Body of pancreas (tissue), 4 donors: ENCODE results near the gene TGFBR3. TPM values are rescaled to one million over a fixed set of nuclear protein-coding genes. Genes with fewer than 3 reads are reported as not detected.

ENCODE experiments used
- ATAC-seq: fragments of 150-250 bp; one replicate; pipeline ENCODE4 v1.9.1; 2016
- DNase-seq, 4 donors: peaks; one replicate each; pipeline ENCODE4 v3.0.0-alpha.2; 2019
- H3K27ac ChIP-seq, 4 donors: fragments of 200-600 bp; sonication (generic); 1 replicate in 3 of 4; 2 replicates in 1 of 4; pipeline versions ENCODE4 v1.5.1 to v1.6.1; 2016 to 2019; ENCODE audit warnings: mild to moderate bottlenecking in 1 of 4, mixed read lengths in 1 of 4, moderate library complexity in 1 of 4
- H3K27me3 ChIP-seq, 2 donors: fragments of 200-600 bp; sonication (generic); one replicate each; pipeline ENCODE4 v1.6.0; 2016; ENCODE audit warnings: mild to moderate bottlenecking in 1 of 2
- H3K36me3 ChIP-seq, 2 donors: fragments of 200-600 bp; sonication (generic); replicated peaks in 1 of 2; 2 replicates each; pipeline ENCODE4 v1.5.1; 2016; ENCODE audit warnings: low read depth in 2 of 2; ENCODE audit not compliant: insufficient read depth in 1 of 2
- H3K4me1 ChIP-seq: fragments of 200-600 bp; sonication (generic); one replicate; pipeline ENCODE4 v1.6.0; 2016
- H3K4me3 ChIP-seq, 2 donors: fragments of 200-600 bp; sonication (generic); 1 replicate in 1 of 2; 2 replicates in 1 of 2; pipeline ENCODE4 v1.5.1; 2016 to 2019
- H3K9me3 ChIP-seq, 3 donors: fragments of 200-600 bp; sonication (generic); 1 replicate in 2 of 3; 2 replicates in 1 of 3; pipeline ENCODE4 v1.5.1; 2016
- CTCF ChIP-seq, 7 experiments: fragments of 450-650 bp in 4 of 7; fragments of 200-600 bp in 3 of 7; sonication (generic) in 3 of 7; IDR thresholded peaks; one replicate each; pipeline ENCODE4 v1.5.1; 2016 to 2019; ENCODE audit warnings: antibody characterized with exemption in 7 of 7
- POLR2A ChIP-seq, 3 donors: fragments of 450-650 bp; IDR thresholded peaks; one replicate each; pipeline ENCODE4 v1.6.1; 2016; ENCODE audit warnings: antibody characterized with exemption in 3 of 3, mild to moderate bottlenecking in 2 of 3
- WGBS, 2 donors: methylation state at CpG; one replicate each; pipeline ENCODE4 v1.1.5; 2017; 5-methylcytosine and 5-hydroxymethylcytosine counted together
- intact Hi-C: fragments of 100-400 bp; cut with DNase I; formaldehyde crosslinking; loops from one replicate; pipeline ENCODE4 v1.15.1; 2023
- total RNA-seq, 2 donors: library from RNA; depleted of rRNA; stranded (reverse); fragments of >200 nt; gene quantifications; one replicate each; pipeline ENCODE4 v1.1.0, GENCODE V29; 2016

The TGFBR3 gene
- total RNA-seq, 2 donors from 2014 or later, result 52.4 to 63.6 TPM

- ATAC-seq (no peak), DNase-seq (peak in 2 of 4 donors; percentile 30 to 52)
- Histone ChIP-seq H3K4me3 (no peak overlapping the region), H3K9me3 (no peaks in the 10 kb centered on the region), H3K36me3 (no peaks in the 10 kb centered on the region), H3K27ac (peak overlapping the region in 1 of 4 donors; percentile 24), H3K27me3 (no peaks in the 10 kb centered on the region), H3K4me1 (peaks cover 39% of the 10 kb centered on the region)
- TF ChIP-seq CTCF (IDR thresholded peaks at IDR 0.05), result no peak
- no peak for TF ChIP-seq POLR2A (IDR thresholded peaks at IDR 0.05)
- 72 to 73% methylated on average over 5 of the region's 5 CpGs for WGBS, 2 donors
- intact Hi-C loops, result no loop called here
Measured at GRCh38 chr1:91799159-91799558, 86.8 kb downstream of the TGFBR3 start.

- WGBS, 2 donors, result 38 to 44% methylated on average over 2 of the region's 2 CpGs
- H3K27me3 ChIP-seq, result no peaks in the 10 kb centered on the region
- ATAC-seq (no peak), DNase-seq (no peak)
- H3K27ac ChIP-seq, result peak overlapping the region in 1 of 4 donors; percentile 24
- TF ChIP-seq POLR2A (IDR thresholded peaks at IDR 0.05) (no peak), CTCF (IDR thresholded peaks at IDR 0.05) (no peak)
- H3K4me1 ChIP-seq, result peaks cover 34% of the 10 kb centered on the region
- H3K36me3 ChIP-seq, result no peaks in the 10 kb centered on the region
- no peak overlapping the region for H3K4me3 ChIP-seq
- H3K9me3 ChIP-seq, result no peaks in the 10 kb centered on the region
- intact Hi-C loops, result no loop called here
Measured at GRCh38 chr1:91798740-91799139, 87.2 kb downstream of the TGFBR3 start.

- TF ChIP-seq POLR2A (IDR thresholded peaks at IDR 0.05) (no peak), CTCF (IDR thresholded peaks at IDR 0.05) (no peak)
- Histone ChIP-seq H3K27me3 (no peaks in the 10 kb centered on the region), H3K27ac (no peak overlapping the region), H3K9me3 (no peaks in the 10 kb centered on the region), H3K4me1 (peaks cover 29% of the 10 kb centered on the region), H3K4me3 (no peak overlapping the region), H3K36me3 (no peaks in the 10 kb centered on the region)
- DNase-seq, result no peak
- ATAC-seq, result no peak
- intact Hi-C loops, result no loop called here
- 85 to 89% methylated on average over 5 of the region's 5 CpGs for WGBS, 2 donors
Measured at GRCh38 chr1:91798241-91798648, 87.7 kb downstream of the TGFBR3 start.

GRCh38 chr1:91797164-91797563, 88.8 kb downstream of the TGFBR3 start:
- intact Hi-C loops, result no loop called here
- TF ChIP-seq CTCF (IDR thresholded peaks at IDR 0.05) (no peak), POLR2A (IDR thresholded peaks at IDR 0.05) (no peak)
- H3K27me3 ChIP-seq, result no peaks in the 10 kb centered on the region
- H3K4me3 ChIP-seq, result no peak overlapping the region
- ATAC-seq, result no peak
- H3K27ac ChIP-seq, result no peak overlapping the region
- no peaks in the 10 kb centered on the region for H3K9me3 ChIP-seq
- no peaks in the 10 kb centered on the region for H3K36me3 ChIP-seq
- 71 to 100% methylated on average over 1 of the region's 1 CpG for WGBS, 2 donors
- no peak for DNase-seq
- H3K4me1 ChIP-seq, result peaks cover 31% of the 10 kb centered on the region

- 96 to 99% methylated on average over 4 of the region's 4 CpGs for WGBS, 2 donors
- Histone ChIP-seq H3K36me3 (no peaks in the 10 kb centered on the region), H3K4me3 (no peak overlapping the region), H3K27ac (no peak overlapping the region), H3K27me3 (no peaks in the 10 kb centered on the region), H3K4me1 (peaks cover 37% of the 10 kb centered on the region), H3K9me3 (no peaks in the 10 kb centered on the region)
- DNase-seq, result no peak
- intact Hi-C loops, result no loop called here
- TF ChIP-seq POLR2A (IDR thresholded peaks at IDR 0.05) (no peak), CTCF (IDR thresholded peaks at IDR 0.05) (no peak)
- no peak for ATAC-seq
Measured at GRCh38 chr1:91796390-91796654, 89.6 kb downstream of the TGFBR3 start.
